Colon (tissue), 2 donors: Measurements from ENCODE around the gene LAMTOR2.

Source experiments
- FAIRE-seq: peaks from 2 replicates; lab custom pipeline; 2012; peaks lifted over from hg19 to GRCh38; lab: Jason Lieb, UNC
- donor health status: control.
- donor health status: control.

LAMTOR2 gene

DNA sequence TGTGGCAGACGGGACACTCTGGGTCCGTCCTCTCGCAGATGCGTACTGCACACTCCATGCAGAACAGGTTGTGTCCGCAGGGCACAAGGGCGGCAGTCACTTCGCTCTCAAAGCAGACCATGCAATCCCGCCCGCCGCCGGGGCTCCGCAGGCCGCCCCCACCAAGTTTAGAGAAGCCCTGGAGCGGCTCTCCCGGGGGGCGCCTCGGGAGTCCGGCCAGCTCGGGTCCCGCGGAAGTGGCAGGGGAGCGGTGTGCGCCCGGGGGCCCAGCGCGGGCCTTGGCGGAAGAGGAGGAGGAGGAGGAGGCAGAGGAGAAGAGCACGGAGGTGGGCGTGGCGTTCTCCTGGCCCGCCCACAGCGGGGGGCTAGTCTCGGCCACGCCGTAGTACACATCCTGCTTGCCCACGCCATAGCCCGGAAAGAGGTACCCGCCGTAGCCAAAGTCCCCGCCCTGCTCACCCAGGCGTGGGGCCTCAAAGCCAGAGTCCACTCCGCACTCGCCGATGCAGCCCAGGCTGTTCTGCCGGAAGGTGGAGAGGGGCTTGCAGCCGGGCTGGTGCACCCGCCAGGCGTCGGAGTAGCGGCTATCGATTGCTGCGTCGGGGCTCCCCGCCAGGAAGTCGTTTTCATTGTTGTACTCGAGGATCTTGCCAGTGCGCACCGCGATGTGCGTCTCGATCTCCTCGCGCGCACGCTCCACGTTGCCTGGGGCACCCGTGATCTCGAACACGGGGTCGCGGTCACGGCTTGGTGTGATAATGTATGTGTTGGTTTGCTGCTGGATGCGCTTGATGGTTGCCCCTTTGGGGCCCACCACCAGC, 22.2 kb downstream of the LAMTOR2 start:
- no peak for FAIRE-seq

GRCh38 chr1:156077430-156077760, 22.8 kb downstream of the LAMTOR2 start:
- no peak for FAIRE-seq

GRCh38 chr1:156078728-156079127, 24.1 kb downstream of the LAMTOR2 start:
- no peak for FAIRE-seq

GRCh38 chr1:156079762-156080161, 25.2 kb downstream of the LAMTOR2 start:
- FAIRE-seq = no peak

GRCh38 chr1:156080241-156080862, 25.8 kb downstream of the LAMTOR2 start:
- no peak for FAIRE-seq

GRCh38 chr1:156080863-156081179, 26.2 kb downstream of the LAMTOR2 start:
- no peak for FAIRE-seq

DNA sequence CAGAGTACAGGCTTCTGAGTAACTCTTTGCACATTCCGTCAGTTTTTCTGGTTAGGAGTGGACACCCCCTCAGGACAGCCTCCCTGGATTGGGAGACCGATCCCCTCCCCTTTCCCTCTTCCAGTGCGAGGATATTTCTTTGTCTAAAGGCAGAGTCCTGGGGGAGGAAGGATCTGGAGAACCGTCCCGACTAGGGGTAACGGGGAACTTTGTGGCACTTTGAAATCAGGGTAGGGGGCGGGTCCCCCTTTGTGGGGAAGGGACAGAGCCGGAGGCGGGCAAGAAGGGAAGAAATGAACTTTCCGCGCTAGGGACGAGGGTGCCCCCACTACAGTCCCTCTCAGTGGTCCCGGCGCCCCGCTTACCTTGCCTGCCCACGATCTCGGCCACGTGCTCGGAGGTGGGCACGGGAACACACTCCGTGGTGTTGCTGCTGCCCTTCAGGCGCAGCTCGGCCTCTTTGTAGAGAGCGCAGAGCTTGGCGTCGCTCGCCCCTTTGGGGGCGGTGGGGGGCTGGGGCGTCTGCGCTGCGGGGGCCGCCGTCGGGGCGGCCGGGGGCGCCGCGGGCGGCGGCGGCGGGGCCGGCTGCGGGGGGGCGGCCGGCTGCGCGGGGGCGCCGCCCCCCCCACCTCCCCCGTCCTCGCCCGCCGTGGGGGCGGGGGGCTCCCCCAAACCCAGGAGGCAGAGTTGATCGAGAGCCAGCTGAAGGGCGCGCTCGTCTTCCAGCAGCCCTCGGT, 26.8 kb downstream of the LAMTOR2 start:
- no peak for FAIRE-seq

DNA sequence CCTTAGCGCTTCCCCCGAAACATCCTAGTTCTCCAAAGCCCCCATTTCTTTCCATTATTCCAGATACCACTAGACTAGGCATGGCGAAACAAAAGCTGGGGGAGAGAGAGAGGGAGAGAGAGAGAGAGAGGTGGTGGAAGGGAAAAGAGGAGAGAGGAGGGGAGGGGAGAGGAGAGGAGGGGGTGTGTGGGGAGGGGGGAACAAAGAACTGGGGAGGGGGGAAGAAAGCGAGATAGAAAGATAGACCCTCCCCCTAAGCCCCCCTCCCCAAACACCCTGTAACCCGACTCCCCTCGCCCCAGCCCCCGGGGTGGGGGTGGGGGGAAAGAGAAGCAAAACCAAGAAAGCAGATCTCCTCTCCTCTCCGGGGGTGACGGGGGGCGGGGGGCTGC, 27.3 kb downstream of the LAMTOR2 start:
- no peak for FAIRE-seq

DNA sequence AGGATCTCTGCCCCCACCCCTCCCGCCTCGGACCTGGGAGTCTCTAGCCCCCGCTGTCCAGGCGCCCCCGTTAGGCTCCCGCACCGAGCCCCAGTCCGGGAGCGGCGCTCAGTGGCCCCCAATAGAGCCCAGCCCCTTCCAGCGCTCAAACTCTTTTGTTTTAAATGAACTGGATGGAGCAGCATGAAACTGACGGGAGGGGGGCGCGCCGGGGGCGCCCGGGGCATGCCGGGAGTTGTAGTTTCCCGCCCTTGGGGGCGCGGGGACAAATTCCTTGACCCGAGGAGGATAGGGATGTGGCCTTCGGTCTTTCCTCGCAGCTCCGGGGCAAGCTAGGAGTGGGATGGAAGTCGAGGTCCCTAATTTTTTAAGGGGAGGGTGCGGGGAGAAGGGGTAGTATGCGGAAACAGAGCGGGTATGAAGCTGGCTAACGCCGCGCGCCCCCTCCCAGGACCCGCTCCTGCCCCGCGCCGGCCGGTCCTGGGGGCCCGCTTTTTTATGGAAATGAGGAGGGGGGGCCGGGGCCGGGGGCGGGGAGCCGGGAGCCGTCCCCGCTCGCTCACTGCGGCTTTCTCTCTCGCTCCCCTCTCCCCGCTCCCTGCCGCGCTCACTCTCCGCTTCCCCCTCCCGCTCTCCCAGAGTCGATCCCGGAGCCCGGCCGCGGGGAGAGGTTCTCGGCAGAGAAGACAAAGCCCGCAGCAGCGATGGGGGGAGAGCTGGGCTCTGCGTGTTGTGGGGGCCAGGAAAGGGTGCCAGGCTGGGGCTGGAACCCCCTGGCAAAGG, 27.9 kb downstream of the LAMTOR2 start, which contains the start of gene MEX3A:
Gene MEX3A, minus strand, starts transcription at position 157 of the 783 bp plus-strand sequence. CDS start 467 bp downstream, outside the sequence.
- FAIRE-seq = no peak

DNA sequence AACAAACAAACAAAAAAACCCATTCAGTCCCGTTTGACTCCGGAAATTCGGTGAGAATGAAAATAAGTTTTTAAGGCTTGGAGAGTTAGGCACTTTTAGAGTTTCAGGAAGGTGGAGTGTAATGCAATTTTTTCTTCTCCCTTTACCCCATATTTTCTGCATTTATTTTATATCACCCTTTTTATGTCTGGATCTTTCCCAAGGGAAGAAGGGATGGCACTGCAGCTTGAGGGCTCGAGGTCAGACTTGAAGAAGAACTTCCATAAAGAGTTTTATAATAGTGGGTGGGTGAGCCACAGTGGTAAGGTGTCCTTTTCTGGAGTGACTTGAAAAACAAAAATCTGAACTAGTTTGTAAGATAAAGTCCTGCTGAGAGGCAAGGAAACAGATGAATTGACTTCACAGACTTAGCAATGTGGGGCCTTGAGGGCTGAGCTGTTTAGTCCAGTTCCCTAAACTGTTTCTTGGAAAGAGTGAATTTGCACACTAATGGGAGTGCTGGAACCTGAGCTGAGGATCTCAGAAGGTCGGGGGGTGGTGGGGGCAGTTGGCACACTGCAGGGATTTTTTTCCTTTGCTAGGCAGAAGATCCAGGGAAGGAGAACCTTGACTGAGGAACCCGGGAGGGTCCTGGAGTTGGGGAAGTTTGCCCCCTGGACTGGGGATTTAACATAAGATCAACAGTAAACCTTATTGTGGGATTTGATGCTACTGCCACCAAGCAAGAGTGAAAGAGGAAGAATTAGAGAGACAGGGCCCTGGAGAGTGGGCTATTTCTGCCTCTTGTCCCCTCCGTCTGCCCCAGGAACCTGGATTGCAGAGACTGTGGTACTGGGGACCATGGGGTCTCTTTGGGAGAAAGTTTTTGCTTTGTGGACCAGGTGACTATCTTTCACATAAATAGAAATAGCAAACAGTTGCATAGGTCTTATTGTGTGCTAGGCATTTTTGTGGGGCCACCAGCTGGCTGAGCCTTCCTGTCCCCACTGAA, 29.5 kb downstream of the LAMTOR2 start:
- FAIRE-seq = no peak

DNA sequence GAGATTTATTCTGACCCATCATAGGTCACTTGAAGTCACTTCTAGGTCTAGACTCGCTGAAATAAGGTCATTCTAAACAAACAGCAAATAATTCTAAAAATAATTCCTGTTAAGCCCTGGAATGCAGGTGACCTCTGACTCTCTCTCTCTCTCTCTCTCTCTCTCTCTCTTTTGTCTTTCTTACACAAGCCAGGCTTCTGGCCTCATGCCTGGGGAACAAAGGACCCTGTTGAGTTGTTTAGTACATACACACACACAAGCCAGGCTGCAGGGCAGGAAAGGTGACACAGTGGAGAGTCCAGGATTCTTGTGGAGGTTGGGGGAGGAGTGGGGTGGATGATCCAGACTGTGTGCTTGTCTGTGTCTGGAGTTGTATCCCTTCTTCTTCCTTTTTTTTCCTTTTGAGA, 31.7 kb downstream of the LAMTOR2 start:
- FAIRE-seq = no peak

DNA sequence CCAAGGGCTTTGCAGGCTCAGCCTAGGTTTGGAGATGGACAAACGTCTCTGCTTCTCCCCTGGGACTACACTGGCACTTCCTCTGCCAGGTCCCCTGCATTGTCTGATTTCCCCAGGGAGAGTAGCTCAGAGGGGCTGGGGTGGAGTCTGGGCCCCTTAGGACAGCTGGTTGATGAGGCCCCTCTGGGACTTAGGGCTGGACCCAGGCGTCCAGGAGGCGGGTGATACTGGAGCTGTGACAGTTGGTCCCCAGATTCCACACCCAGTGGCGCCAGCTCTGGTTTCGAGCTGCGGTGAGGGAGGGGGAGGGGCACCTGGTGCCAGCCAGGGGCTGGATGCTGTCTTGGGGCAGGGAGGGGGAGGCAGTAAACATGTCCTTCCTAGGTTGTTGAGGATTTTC, 35.1 kb downstream of the LAMTOR2 start:
- no peak for FAIRE-seq

GRCh38 chr1:156090138-156090839, 35.7 kb downstream of the LAMTOR2 start:
- no peak for FAIRE-seq

DNA sequence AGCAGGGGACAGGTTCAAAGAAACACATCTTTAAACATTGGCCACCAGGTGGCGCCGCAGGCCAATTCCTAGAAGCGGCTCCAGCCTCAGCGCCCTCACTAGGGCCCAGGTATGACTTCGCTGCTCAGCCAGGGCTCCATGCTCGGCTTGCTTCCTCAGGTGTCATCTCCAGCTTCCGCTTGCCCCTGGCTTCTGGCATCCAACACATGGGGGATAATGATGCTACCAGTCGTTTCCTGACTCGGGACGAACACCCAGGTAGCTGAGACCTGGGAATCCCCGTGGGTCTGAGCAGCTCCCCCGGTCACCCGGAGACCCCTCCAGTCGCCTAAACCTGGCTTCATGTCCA, 36.2 kb downstream of the LAMTOR2 start:
- no peak for FAIRE-seq

DNA sequence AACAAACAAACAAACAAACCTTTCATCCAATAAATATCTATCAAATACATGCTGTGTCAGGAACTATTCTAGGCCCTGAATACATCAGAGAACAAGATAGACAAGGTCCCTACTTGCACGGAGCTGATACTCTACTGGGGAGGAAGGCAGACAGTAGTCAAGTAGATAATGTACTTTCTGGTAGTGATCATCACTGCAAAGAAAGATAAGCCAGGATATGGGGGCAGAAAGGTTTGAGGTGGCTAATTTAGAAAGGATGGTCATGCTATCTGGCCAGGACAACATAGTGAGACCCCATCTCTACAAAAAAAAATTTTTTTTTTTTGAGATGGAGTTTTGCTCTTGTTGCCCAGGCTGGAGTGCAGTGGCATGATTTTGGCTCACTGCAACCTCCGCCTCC, 37.0 kb downstream of the LAMTOR2 start:
- FAIRE-seq = no peak

DNA sequence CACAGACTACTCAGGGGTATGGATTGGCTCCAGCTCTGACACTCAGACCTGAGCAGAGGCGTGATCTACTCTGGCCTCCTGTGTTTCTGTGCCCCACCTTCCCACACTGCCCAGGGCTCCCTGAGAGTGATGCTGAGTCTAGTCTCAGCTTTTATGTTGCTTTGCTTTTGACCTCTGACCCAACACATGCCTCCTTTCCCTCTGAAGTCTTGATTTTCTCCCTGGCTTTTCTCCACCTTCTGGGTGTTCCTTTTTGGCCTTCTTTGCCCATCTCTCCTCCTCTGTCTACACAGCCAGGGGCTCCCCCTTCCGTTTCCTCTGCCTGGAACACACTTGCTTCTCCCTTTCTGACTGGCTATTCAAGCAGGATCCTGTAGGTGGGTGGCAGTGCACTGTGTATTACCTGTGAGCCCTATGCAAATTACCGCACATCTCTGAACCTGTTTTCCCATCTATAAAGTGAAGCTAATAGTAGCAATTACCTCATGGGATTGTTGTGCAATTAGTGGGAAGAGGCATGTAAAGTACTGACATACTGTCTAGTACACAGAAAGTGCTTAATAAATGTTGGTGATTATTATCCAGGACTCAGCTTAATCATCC, 41.4 kb downstream of the LAMTOR2 start:
- FAIRE-seq = no peak

DNA sequence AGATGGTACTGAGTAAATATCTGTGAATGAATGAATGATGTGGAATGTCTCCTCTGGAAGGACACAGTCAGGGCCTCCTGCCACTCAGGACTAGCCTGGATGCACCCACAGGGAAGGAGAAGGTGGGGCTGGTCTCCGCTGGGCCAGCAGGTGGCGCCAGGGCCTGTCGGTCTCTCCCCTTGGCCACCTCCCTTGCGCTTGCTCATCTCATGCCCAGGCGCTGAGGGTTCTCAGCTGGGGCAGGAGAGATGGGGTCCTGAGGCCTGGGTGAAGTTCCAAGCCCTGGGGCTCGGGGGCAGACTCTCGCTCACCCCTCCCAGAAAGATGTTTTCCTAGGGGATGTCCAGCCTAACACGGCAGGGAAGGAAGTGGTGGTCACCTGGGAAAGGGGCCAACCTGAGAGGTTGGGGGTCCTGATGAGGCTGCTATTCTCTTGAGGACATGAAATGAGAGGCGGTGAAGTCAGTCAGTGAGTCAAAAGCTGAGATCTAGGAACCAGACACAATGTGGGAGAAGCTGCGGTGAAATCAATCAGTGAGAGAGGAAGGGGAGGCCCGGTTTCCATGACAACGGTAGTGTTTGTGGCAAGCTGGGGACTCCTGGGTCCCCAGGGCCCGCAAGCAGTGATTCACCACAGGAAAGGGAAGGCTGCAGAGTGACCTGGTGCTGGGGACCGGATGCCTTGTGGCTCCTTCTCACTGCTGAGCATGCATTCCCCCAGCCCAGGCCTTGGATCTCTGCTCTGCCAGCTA, 42.2 kb downstream of the LAMTOR2 start:
- FAIRE-seq = no peak

- FAIRE-seq = no peak
Observed at GRCh38 chr1:156097499-156098178, 43.1 kb downstream of the LAMTOR2 start.

- no peak for FAIRE-seq
Observed at GRCh38 chr1:156098784-156099183, 44.2 kb downstream of the LAMTOR2 start.
